Sigmoid colon (tissue), 7 donors: ENCODE measurements around the gene PARD3. TPM values are rescaled to one million over a fixed set of nuclear protein-coding genes. Genes with fewer than 3 reads are reported as not detected.

Source experiments
- DNase-seq: peaks from one replicate; pipeline ENCODE4 v3.0.0-alpha.2; 2019
- H3K27ac ChIP-seq, 4 donors: fragments of 200-600 bp; sonication (generic); one replicate each; pipeline ENCODE4 v1.5.1; 2016 to 2019; ENCODE audit warnings: mild to moderate bottlenecking in 1 of 4
- H3K27me3 ChIP-seq, 3 donors: fragments of 200-600 bp; sonication (generic); one replicate each; pipeline ENCODE4 v1.5.1; 2019; ENCODE audit warnings: mild to moderate bottlenecking in 1 of 3
- H3K36me3 ChIP-seq, 4 donors: fragments of 200-600 bp; sonication (generic); one replicate each; pipeline ENCODE4 v1.5.1; 2016 to 2019
- H3K4me1 ChIP-seq, 4 donors: fragments of 200-600 bp; sonication (generic); one replicate each; pipeline ENCODE4 v1.5.1; 2017 to 2019
- H3K4me3 ChIP-seq, 4 donors: fragments of 200-600 bp; sonication (generic); one replicate each; pipeline ENCODE4 v1.5.1; 2017 to 2019; ENCODE audit warnings: mild to moderate bottlenecking in 2 of 4, moderate library complexity in 1 of 4
- H3K9me3 ChIP-seq, 4 donors: fragments of 200-600 bp in 3 of 4; sonication (generic) in 3 of 4; one replicate each; pipeline versions ENCODE4 v1.5.1 to v1.6.1; 2013 to 2019
- CTCF ChIP-seq, 4 experiments: fragments of 450-650 bp in 3 of 4; fragments of 200-600 bp in 1 of 4; IDR thresholded peaks; one replicate each; pipeline ENCODE4 v1.5.1; 2016 to 2019; ENCODE audit warnings: antibody characterized with exemption in 4 of 4, mild to moderate bottlenecking in 3 of 4, moderate library complexity in 2 of 4
- EP300 ChIP-seq, 4 donors: sonication (generic); formaldehyde crosslinking; IDR thresholded peaks; one replicate each; pipeline ENCODE4 v1.6.1; 2017; ENCODE audit warnings: antibody characterized with exemption in 4 of 4
- POLR2A ChIP-seq, 2 donors: fragments of 450-650 bp; IDR thresholded peaks; one replicate each; pipeline ENCODE4 v1.6.1; 2016; ENCODE audit warnings: antibody characterized with exemption in 2 of 2, mild to moderate bottlenecking in 2 of 2, moderate library complexity in 2 of 2
- POLR2AphosphoS5 ChIP-seq, 4 donors: sonication (generic); formaldehyde crosslinking; IDR thresholded peaks; one replicate each; pipeline ENCODE4 v1.6.1; 2017; ENCODE audit warnings: antibody characterized with exemption in 4 of 4
- WGBS, 2 donors: extraction: QIAGEN DNeasy Blood & Tissue Kit; methylation state at CpG; one replicate each; pipeline ENCODE4 v1.1.7; 2013; 5-methylcytosine and 5-hydroxymethylcytosine counted together
- intact Hi-C: fragments of 100-400 bp; cut with DNase I; formaldehyde crosslinking; loops from one replicate; pipeline ENCODE4 v1.15.1; 2023
- polyA plus RNA-seq, 3 donors: library from polyadenylated mRNA; stranded (reverse); fragments of 200-250 nt; gene quantifications; one replicate each; pipeline ENCODE4 v1.2.3, GENCODE V29; 2013
- total RNA-seq, 4 donors: library from RNA; depleted of rRNA; stranded (reverse); fragments of >200 nt; gene quantifications; one replicate each; pipeline ENCODE4 v1.1.0, GENCODE V29; 2016
- donor health status: healthy with polysubstance abuse.
- donor health status: Bipolar disorder and iron deficiency.
- donor health status: healthy.

PARD3 gene
- total and polyA plus RNA-seq, 7 donors = 17.5 to 96.4 (median 75.9) TPM

- peak overlapping the region; percentile 46 to 63 (median 54) for H3K27ac ChIP-seq
- no peaks in the 10 kb centered on the region for H3K36me3 ChIP-seq
- H3K9me3 ChIP-seq = no peaks in the 10 kb centered on the region
- no peak for DNase-seq
- H3K4me1 ChIP-seq = peaks cover 0 to 78% (median 57%) of the 10 kb centered on the region in 4 donors
- H3K27me3 ChIP-seq = no peaks in the 10 kb centered on the region
- TF ChIP-seq EP300 (IDR thresholded peaks at IDR 0.05) (no peak), POLR2A (IDR thresholded peaks at IDR 0.05) (no peak), POLR2AphosphoS5 (IDR thresholded peaks at IDR 0.05) (no peak), CTCF (IDR thresholded peaks at IDR 0.05) (no peak)
- WGBS, 2 donors = 47 to 78% methylated on average over 8 of the region's 8 CpGs
- intact Hi-C loops = no loop called here
- no peak overlapping the region for H3K4me3 ChIP-seq
These were observed 46.1 kb downstream of the PARD3 start for GRCh38 chr10:34768972-34769330.

GRCh38 chr10:34768261-34768971 is 46.7 kb downstream of the PARD3 start:
- intact Hi-C loops = no loop called here
- Histone ChIP-seq H3K36me3 (no peaks in the 10 kb centered on the region), H3K27me3 (no peaks in the 10 kb centered on the region), H3K9me3 (no peaks in the 10 kb centered on the region), H3K27ac (peak overlapping the region; percentile 46 to 63 (median 54)), H3K4me3 (no peak overlapping the region), H3K4me1 (peaks cover 0 to 78% (median 57%) of the 10 kb centered on the region in 4 donors)
- 56 to 70% methylated on average over 15 of the region's 15 CpGs for WGBS, 2 donors
- TF ChIP-seq POLR2AphosphoS5 (IDR thresholded peaks at IDR 0.05) = peak in 2 of 4 donors; percentile 55 to 61
- no peak for TF ChIP-seq CTCF (IDR thresholded peaks at IDR 0.05)
- DNase-seq = peak; percentile 91

GRCh38 chr10:34766811-34767494 is 48.1 kb downstream of the PARD3 start:
- no peaks in the 10 kb centered on the region for H3K27me3 ChIP-seq
- intact Hi-C loops = no loop called here
- TF ChIP-seq EP300 (IDR thresholded peaks at IDR 0.05) (no peak), POLR2A (IDR thresholded peaks at IDR 0.05) (no peak), POLR2AphosphoS5 (IDR thresholded peaks at IDR 0.05) (no peak), CTCF (IDR thresholded peaks at IDR 0.05) (no peak)
- no peaks in the 10 kb centered on the region for H3K36me3 ChIP-seq
- peaks cover 0 to 79% (median 63%) of the 10 kb centered on the region in 4 donors for H3K4me1 ChIP-seq
- WGBS, 2 donors = 81 to 90% methylated on average over 12 of the region's 12 CpGs
- DNase-seq = no peak
- H3K27ac ChIP-seq = peak overlapping the region; percentile 0 to 63 (median 38)
- no peaks in the 10 kb centered on the region for H3K9me3 ChIP-seq
- H3K4me3 ChIP-seq = no peak overlapping the region

GRCh38 chr10:34766266-34766600 is 48.9 kb downstream of the PARD3 start:
- H3K4me1 ChIP-seq = peaks cover 0 to 79% (median 64%) of the 10 kb centered on the region in 4 donors
- H3K4me3 ChIP-seq = no peak overlapping the region
- 18 to 57% methylated on average over 1 of the region's 1 CpG for WGBS, 2 donors
- no peaks in the 10 kb centered on the region for H3K9me3 ChIP-seq
- no peaks in the 10 kb centered on the region for H3K36me3 ChIP-seq
- no peak for DNase-seq
- H3K27ac ChIP-seq = peak overlapping the region; percentile 20 to 63 (median 45)
- TF ChIP-seq POLR2AphosphoS5 (IDR thresholded peaks at IDR 0.05) (peak in 2 of 4 donors; percentile 69 to 75), POLR2A (IDR thresholded peaks at IDR 0.05) (no peak)
- intact Hi-C loops = no loop called here
- H3K27me3 ChIP-seq = no peaks in the 10 kb centered on the region

- Histone ChIP-seq H3K27ac (peak overlapping the region in 1 of 4 donors; percentile 63), H3K36me3 (no peaks in the 10 kb centered on the region), H3K4me1 (peaks cover 0 to 84% (median 64%) of the 10 kb centered on the region in 4 donors), H3K9me3 (no peaks in the 10 kb centered on the region), H3K27me3 (no peaks in the 10 kb centered on the region), H3K4me3 (no peak overlapping the region)
- TF ChIP-seq EP300 (IDR thresholded peaks at IDR 0.05) (no peak), POLR2AphosphoS5 (IDR thresholded peaks at IDR 0.05) (no peak), CTCF (IDR thresholded peaks at IDR 0.05) (no peak), POLR2A (IDR thresholded peaks at IDR 0.05) (no peak)
- 57 to 78% methylated on average over 2 of the region's 2 CpGs for WGBS, 2 donors
- DNase-seq = no peak
- intact Hi-C loops = no loop called here
These were observed 50.6 kb downstream of the PARD3 start for GRCh38 chr10:34764472-34764946.
